ENCODE measurements around the gene CACNA1G.

CACNA1G gene
- total RNA-seq: 0 to 0.42 (median 0.10) reads per million in 9 experiments

DNA sequence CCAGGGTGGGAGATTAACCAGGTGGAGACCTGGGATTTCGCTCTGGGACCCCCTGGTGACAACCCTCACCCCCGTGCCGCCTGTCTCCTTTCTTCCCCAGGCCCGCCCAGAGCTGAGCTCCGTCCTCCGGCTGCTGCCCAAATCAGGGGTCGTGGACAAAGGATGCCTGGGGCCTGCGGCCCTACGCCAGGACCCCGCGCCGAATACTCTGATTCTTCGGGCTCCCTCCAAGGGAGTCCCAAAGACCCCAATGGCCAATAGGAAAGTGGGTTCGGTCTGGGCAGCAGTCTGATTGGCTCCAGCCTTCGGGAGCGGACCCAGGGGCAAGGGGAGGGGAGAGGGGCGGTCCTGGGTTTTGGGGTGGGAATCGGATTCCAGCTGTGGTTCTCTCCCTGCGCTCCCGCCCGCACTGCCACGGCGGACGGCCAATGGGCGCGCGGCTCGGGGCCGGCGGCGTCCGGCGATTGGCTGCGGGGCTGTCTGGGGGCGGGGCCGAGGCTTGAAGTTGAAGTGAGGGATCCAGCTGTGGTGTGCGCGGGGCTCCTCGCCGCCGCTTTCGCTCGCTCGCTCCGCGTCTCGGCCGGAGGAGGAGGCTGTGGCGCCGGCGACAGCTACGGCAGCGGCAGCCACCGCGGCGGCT lies at the start of gene CACNA1G:
Gene CACNA1G, plus strand, starts transcription at position 531 of the 640 bp plus-strand sequence. CDS start 745 bp downstream, outside the sequence.
- DNase-seq: peak; percentile 76 to 83 (median 81)
- no peaks in the 10 kb centered on the region for H3K9me3 Mint-ChIP-seq
- peaks cover 10% of the 10 kb centered on the region for H3K36me3 Mint-ChIP-seq (ENCODE audit: insufficient read depth)
- ATAC-seq (replicated peaks): peak; percentile 85
- H3K27me3 Mint-ChIP-seq: peaks cover 52 to 78% of the 10 kb centered on the region in 2 donors
- peak within 1 kb of the TSS in 1 of 2 donors; percentile 49 for H3K27ac Mint-ChIP-seq
- H3K4me1 Mint-ChIP-seq (ENCODE audit: low read depth in 2 of 2): peaks cover 22 to 24% of the 10 kb centered on the region in 2 donors
- peak within 1 kb of the TSS; percentile 82 to 86 for H3K4me3 Mint-ChIP-seq

- peaks cover 0 to 6% of the 10 kb centered on the region in 2 donors for H3K27me3 Mint-ChIP-seq
- peak overlapping the region; percentile 19 to 40 for H3K4me3 Mint-ChIP-seq
- peaks cover 3% of the 10 kb centered on the region for H3K36me3 Mint-ChIP-seq (ENCODE audit: insufficient read depth)
- DNase-seq (peak in 2 of 3 experiments; percentile 19 to 37), ATAC-seq (replicated peaks) (peak; percentile 37)
- no peaks in the 10 kb centered on the region for H3K9me3 Mint-ChIP-seq
- peak overlapping the region; percentile 62 to 73 for H3K27ac Mint-ChIP-seq
- peaks cover 20% of the 10 kb centered on the region in 2 donors for H3K4me1 Mint-ChIP-seq (ENCODE audit: low read depth in 2 of 2)
Observed at GRCh38 chr17:50511058-50511457, 49.5 kb upstream of the CACNA1G start.

DNA sequence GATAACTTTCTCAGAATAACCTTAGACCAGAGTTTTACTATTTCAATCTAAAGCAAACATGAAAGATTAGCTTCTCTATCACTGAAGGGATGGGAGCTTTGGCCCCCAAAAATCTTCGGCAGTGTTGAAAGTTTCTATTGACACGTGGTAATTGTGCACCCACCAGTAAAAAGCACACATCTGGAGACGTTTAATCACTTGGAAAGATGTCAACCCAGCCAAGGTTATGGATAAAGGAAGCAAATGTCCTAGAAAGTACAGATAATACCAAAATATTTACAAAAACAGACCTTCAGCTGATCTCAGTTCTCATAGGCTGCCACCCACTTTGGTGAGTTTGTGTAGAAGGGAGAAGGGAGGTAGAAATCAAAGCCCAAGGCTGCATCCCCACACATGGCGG lies 47.0 kb upstream of the CACNA1G start:
- H3K36me3 Mint-ChIP-seq (ENCODE audit: insufficient read depth): no peaks in the 10 kb centered on the region
- no peak overlapping the region for H3K4me3 Mint-ChIP-seq
- no peak for DNase-seq
- H3K27ac Mint-ChIP-seq: no peak overlapping the region
- peaks cover 16 to 17% of the 10 kb centered on the region in 2 donors for H3K4me1 Mint-ChIP-seq (ENCODE audit: low read depth in 2 of 2)
- H3K9me3 Mint-ChIP-seq: no peaks in the 10 kb centered on the region
- ATAC-seq (replicated peaks): no peak
- peaks cover 0 to 6% of the 10 kb centered on the region in 2 donors for H3K27me3 Mint-ChIP-seq

- Mint-ChIP-seq H3K36me3 (ENCODE audit: insufficient read depth) (no peaks in the 10 kb centered on the region), H3K4me3 (no peak overlapping the region), H3K27me3 (peaks cover 0 to 6% of the 10 kb centered on the region in 2 donors), H3K9me3 (no peaks in the 10 kb centered on the region), H3K27ac (no peak overlapping the region), H3K4me1 (ENCODE audit: low read depth in 2 of 2) (peaks cover 10 to 12% of the 10 kb centered on the region in 2 donors)
- ATAC-seq (replicated peaks) (no peak), DNase-seq (no peak)
Observed at GRCh38 chr17:50514388-50514787, 46.1 kb upstream of the CACNA1G start.

DNA sequence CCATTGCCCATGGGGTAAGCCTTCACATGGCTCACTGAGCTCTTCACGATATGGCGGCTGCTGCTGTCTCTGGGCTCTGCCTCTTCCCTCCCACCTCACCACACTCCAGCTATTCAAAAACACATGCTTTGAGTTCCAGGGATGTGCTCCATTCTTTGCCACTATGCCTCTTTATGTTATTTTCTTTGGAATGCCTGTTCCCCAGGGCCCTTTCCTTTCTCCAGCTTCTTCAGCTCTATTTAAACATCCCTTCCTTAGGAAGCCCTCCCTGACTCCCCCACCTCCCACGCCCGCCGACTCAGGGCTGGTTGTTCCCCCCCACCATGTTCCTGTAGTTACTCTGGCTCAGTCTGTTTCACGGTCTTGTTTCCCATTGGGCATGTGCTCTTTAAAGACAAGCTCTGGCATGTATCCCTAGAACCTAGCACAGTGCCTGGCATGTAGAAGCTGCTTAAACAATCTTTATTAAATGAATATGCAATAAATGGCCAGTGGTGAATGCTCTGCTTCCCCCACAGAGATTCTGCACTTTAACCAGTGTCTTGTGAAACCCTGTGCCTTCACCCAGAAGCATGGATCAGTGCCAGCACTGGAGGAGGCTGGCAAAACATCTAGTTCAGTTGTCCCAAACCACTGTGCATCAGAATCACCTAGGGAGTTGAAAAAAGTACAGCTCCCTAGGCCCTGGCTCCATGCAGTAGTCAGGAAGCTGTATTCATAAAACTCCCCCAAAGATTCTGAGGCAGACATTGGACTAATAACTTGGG lies 45.4 kb upstream of the CACNA1G start:
- no peak overlapping the region for H3K4me3 Mint-ChIP-seq

DNA sequence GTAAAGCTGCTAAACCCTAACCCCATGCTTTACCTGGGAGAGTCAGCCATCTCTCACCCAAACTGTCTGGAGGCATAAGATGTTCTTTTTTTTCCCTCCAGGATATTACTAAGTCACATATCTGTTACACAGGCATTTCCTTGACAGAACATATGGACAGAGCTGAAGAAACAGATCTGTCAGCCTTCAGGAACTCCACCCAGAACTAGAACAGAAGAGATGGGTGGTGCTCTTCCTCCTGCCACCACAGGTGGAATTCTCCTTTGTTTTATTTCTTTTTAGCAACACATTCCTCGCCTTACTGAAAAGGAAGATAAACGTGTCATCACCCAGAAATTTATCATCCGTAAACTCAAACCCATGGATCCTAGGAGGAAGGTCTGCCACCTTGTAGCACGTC lies 43.5 kb upstream of the CACNA1G start:
- no peaks in the 10 kb centered on the region for H3K36me3 Mint-ChIP-seq (ENCODE audit: insufficient read depth)
- H3K4me1 Mint-ChIP-seq (ENCODE audit: low read depth in 2 of 2): no peaks in the 10 kb centered on the region
- DNase-seq (no peak), ATAC-seq (replicated peaks) (no peak)
- peaks cover 0 to 3% of the 10 kb centered on the region in 2 donors for H3K27me3 Mint-ChIP-seq
- H3K4me3 Mint-ChIP-seq: no peak overlapping the region
- H3K9me3 Mint-ChIP-seq: no peaks in the 10 kb centered on the region
- H3K27ac Mint-ChIP-seq: no peak overlapping the region

More for the DNA sequence above, 45.4 kb upstream of the CACNA1G start:
- H3K27ac Mint-ChIP-seq: no peak overlapping the region
- H3K27me3 Mint-ChIP-seq: peaks cover 0 to 6% of the 10 kb centered on the region in 2 donors
- H3K9me3 Mint-ChIP-seq: no peaks in the 10 kb centered on the region
- ATAC-seq (replicated peaks): no peak
- H3K36me3 Mint-ChIP-seq (ENCODE audit: insufficient read depth): no peaks in the 10 kb centered on the region
- DNase-seq: no peak
- H3K4me1 Mint-ChIP-seq (ENCODE audit: low read depth in 2 of 2): peaks cover 8 to 10% of the 10 kb centered on the region in 2 donors

DNA sequence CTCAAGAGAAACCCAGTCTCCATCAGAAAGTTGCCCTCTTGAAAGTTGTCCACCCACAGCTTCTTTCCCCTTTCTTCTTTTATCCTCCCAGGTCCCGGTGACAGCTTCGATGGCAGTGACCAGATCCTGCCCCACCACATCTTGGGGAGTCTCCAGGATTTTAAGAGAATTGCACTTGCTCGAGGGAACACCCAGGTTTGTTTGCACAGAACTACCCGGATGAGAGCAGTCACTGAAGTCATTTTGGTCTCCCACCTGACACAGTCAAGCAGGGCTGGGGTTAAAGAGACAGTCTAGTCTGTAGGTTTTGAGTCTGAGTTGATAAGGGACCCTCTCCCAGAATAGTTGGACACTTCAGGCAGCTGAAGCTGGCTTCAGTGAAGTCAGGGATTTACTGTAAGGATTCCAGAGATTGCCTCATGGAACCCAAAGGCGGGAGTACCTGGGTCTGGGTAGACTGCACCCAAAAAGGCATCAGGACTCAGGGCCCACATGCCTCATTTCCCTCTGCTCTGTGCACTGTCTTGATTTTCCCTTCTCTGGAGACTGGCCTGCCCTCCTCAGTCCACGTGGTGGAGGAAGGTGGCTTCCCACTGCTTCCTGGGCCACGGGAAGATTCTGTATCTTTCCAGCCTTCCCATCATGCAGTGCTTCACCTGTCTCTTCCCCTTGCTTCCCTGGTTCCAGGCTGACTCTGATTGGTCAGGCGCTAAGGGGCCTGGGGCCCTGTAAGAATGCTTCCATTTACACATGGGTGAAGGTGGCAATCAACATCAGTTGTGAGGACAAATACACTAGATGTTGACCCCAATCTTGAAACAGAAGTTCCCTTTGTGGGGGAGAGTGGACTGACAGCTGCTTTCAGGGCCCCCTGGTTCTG lies 42.8 kb upstream of the CACNA1G start:
- ATAC-seq (replicated peaks): no peak

GRCh38 chr17:50518384-50519023 lies 42.0 kb upstream of the CACNA1G start:
- Mint-ChIP-seq H3K27me3 (no peaks in the 10 kb centered on the region), H3K9me3 (no peaks in the 10 kb centered on the region), H3K36me3 (ENCODE audit: insufficient read depth) (no peaks in the 10 kb centered on the region), H3K27ac (peak overlapping the region in 1 of 2 donors; percentile 81), H3K4me1 (ENCODE audit: low read depth in 2 of 2) (no peaks in the 10 kb centered on the region), H3K4me3 (no peak overlapping the region)
- no peak for ATAC-seq (replicated peaks)
- DNase-seq: no peak

More for the DNA sequence above, 42.8 kb upstream of the CACNA1G start:
- Mint-ChIP-seq H3K27me3 (no peaks in the 10 kb centered on the region), H3K9me3 (no peaks in the 10 kb centered on the region), H3K36me3 (ENCODE audit: insufficient read depth) (no peaks in the 10 kb centered on the region), H3K4me1 (ENCODE audit: low read depth in 2 of 2) (no peaks in the 10 kb centered on the region), H3K4me3 (no peak overlapping the region), H3K27ac (no peak overlapping the region)
- no peak for DNase-seq

GRCh38 chr17:50519141-50519834 lies 41.2 kb upstream of the CACNA1G start:
- Mint-ChIP-seq H3K4me3 (no peak overlapping the region), H3K36me3 (ENCODE audit: insufficient read depth) (no peaks in the 10 kb centered on the region), H3K27me3 (no peaks in the 10 kb centered on the region), H3K4me1 (ENCODE audit: low read depth in 2 of 2) (no peaks in the 10 kb centered on the region), H3K9me3 (no peaks in the 10 kb centered on the region), H3K27ac (peak overlapping the region in 1 of 2 donors; percentile 81)
- DNase-seq: no peak
- no peak for ATAC-seq (replicated peaks)

- no peak for ATAC-seq (replicated peaks)
- no peak overlapping the region for H3K4me3 Mint-ChIP-seq
Observed at GRCh38 chr17:50520483-50520882, 40.0 kb upstream of the CACNA1G start.

GRCh38 chr17:50521514-50521913 lies 39.0 kb upstream of the CACNA1G start:
- no peaks in the 10 kb centered on the region for H3K9me3 Mint-ChIP-seq
- no peaks in the 10 kb centered on the region for H3K4me1 Mint-ChIP-seq (ENCODE audit: low read depth in 2 of 2)
- no peak for DNase-seq
- no peaks in the 10 kb centered on the region for H3K27me3 Mint-ChIP-seq
- no peak overlapping the region for H3K4me3 Mint-ChIP-seq
- no peak overlapping the region for H3K27ac Mint-ChIP-seq
- H3K36me3 Mint-ChIP-seq (ENCODE audit: insufficient read depth): no peaks in the 10 kb centered on the region
- no peak for ATAC-seq (replicated peaks)

More at GRCh38 chr17:50520483-50520882, 40.0 kb upstream of the CACNA1G start:
- H3K36me3 Mint-ChIP-seq (ENCODE audit: insufficient read depth): no peaks in the 10 kb centered on the region
- no peaks in the 10 kb centered on the region for H3K9me3 Mint-ChIP-seq
- no peak for DNase-seq
- H3K4me1 Mint-ChIP-seq (ENCODE audit: low read depth in 2 of 2): no peaks in the 10 kb centered on the region
- H3K27ac Mint-ChIP-seq: no peak overlapping the region
- no peaks in the 10 kb centered on the region for H3K27me3 Mint-ChIP-seq

DNA sequence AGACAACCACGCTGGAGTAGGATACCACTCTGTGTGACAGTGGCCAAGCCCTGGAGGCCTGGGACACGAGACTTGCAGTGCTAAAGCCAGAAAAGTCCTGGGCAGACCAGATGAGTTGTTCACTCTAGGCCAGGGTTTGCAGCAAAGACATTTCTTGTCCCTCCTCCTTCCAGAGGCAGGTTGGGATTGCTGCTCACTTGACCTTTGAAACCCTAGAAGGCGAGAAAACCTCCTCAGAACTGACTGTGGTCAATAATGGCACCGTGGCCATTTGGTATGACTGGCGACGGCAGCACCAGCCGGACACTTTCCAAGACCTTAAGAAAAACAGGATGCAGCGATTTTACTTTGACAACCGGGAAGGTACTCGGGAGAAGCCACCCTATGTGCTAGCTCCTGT lies 37.7 kb upstream of the CACNA1G start:
- Mint-ChIP-seq H3K27me3 (no peaks in the 10 kb centered on the region), H3K36me3 (ENCODE audit: insufficient read depth) (no peaks in the 10 kb centered on the region), H3K27ac (no peak overlapping the region), H3K9me3 (no peaks in the 10 kb centered on the region), H3K4me1 (ENCODE audit: low read depth in 2 of 2) (no peaks in the 10 kb centered on the region), H3K4me3 (no peak overlapping the region)
- ATAC-seq (replicated peaks) (no peak), DNase-seq (no peak)
